Lung (tissue), 12 donors: ENCODE results near the gene ADGRF3. TPM values are rescaled to one million over a fixed set of nuclear protein-coding genes. Genes with fewer than 3 reads are reported as not detected.
"Not testable (repeated sequence)": the region's sequence is repeated elsewhere in the genome, so short reads cannot be mapped to it uniquely, and the experiment has no call there.

Source experiments
- ATAC-seq: fragments of 200-7000 bp; cut with Tn5 transposase; one replicate; pipeline ENCODE4 v1.9.1; 2020; ENCODE audit warnings: moderate number of reproducible peaks; ENCODE audit not compliant: insufficient read depth, low FRiP score
- DNase-seq, 3 donors: peaks; one replicate each; pipeline ENCODE4 v3.0.0-alpha.2; 2013 to 2017
- H3K27ac ChIP-seq, 2 donors: one replicate each; pipeline ENCODE4 v1.5.1; 2013; ENCODE audit warnings: mild to moderate bottlenecking in 2 of 2, moderate library complexity in 2 of 2, control low read depth in 1 of 2, inconsistent platforms in 1 of 2, low read depth in 1 of 2, low read length in 1 of 2
- H3K27me3 ChIP-seq, 3 donors: one replicate each; pipeline ENCODE4 v1.5.1; 2013; ENCODE audit warnings: low read length in 2 of 3; ENCODE audit not compliant: control insufficient read depth in 3 of 3, insufficient read depth in 3 of 3
- H3K36me3 ChIP-seq, 4 donors: one replicate each; pipeline ENCODE4 v1.5.1; 2013; ENCODE audit warnings: low read length in 4 of 4, mild to moderate bottlenecking in 1 of 4, moderate library complexity in 1 of 4; ENCODE audit not compliant: control insufficient read depth in 4 of 4, insufficient read depth in 4 of 4
- H3K4me1 ChIP-seq, 5 donors: one replicate each; pipeline ENCODE4 v1.5.1; 2013; ENCODE audit warnings: low read length in 5 of 5, mild to moderate bottlenecking in 2 of 5, moderate library complexity in 1 of 5; ENCODE audit not compliant: control insufficient read depth in 5 of 5, insufficient read depth in 5 of 5
- H3K4me3 ChIP-seq: one replicate; pipeline ENCODE4 v1.5.1; 2013; ENCODE audit warnings: mild to moderate bottlenecking, control low read depth, moderate library complexity
- H3K9ac ChIP-seq, 2 donors: one replicate each; pipeline ENCODE4 v1.5.1; 2013; ENCODE audit warnings: low read length in 2 of 2, control low read depth in 1 of 2; ENCODE audit not compliant: insufficient read depth in 1 of 2
- H3K9me3 ChIP-seq, 4 donors: one replicate each; pipeline ENCODE4 v1.5.1; 2013; ENCODE audit warnings: low read length in 3 of 4, mild to moderate bottlenecking in 1 of 4, moderate library complexity in 1 of 4; ENCODE audit not compliant: control insufficient read depth in 4 of 4, insufficient read depth in 3 of 4
- WGBS, 2 donors: extraction: QIAGEN DNeasy Blood & Tissue Kit; methylation state at CpG; one replicate each; pipeline ENCODE4 v1.1.7; 2013; 5-methylcytosine and 5-hydroxymethylcytosine counted together
- polyA plus RNA-seq, 2 donors: library from polyadenylated mRNA; stranded (reverse); fragments of 200-250 nt; gene quantifications; one replicate each; pipeline ENCODE4 v1.2.1, GENCODE V29; 2013
- total RNA-seq, 2 donors: library from RNA; depleted of rRNA in 1 of 2; stranded (reverse); fragments of >200 nt in 1 of 2; gene quantifications; one replicate each; pipeline ENCODE4 v1.2.1, GENCODE V29; 2014 to 2021
- TF ChIP-seq, protein P1 (sequence below): IDR thresholded peaks from 2 replicates; pipeline ENCODE4 v1.5.1; 2012; ENCODE audit warnings: mild to moderate bottlenecking; ENCODE audit errors: control extremely low read depth, extremely low read depth
- donor health status: control.
- donor health status: control.
- donor health status: Bipolar disorder and iron deficiency.
- donor health status: healthy.
- donor health status: DM: yes; HTN: yes; CAD: no.

The ADGRF3 gene
- total and polyA plus RNA-seq, 4 donors: 0.10 to 3.9 (median 0.24) TPM

- TF ChIP-seq, protein P1, sequence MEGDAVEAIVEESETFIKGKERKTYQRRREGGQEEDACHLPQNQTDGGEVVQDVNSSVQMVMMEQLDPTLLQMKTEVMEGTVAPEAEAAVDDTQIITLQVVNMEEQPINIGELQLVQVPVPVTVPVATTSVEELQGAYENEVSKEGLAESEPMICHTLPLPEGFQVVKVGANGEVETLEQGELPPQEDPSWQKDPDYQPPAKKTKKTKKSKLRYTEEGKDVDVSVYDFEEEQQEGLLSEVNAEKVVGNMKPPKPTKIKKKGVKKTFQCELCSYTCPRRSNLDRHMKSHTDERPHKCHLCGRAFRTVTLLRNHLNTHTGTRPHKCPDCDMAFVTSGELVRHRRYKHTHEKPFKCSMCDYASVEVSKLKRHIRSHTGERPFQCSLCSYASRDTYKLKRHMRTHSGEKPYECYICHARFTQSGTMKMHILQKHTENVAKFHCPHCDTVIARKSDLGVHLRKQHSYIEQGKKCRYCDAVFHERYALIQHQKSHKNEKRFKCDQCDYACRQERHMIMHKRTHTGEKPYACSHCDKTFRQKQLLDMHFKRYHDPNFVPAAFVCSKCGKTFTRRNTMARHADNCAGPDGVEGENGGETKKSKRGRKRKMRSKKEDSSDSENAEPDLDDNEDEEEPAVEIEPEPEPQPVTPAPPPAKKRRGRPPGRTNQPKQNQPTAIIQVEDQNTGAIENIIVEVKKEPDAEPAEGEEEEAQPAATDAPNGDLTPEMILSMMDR: no peak
- no peaks in the 10 kb centered on the region for H3K9me3 ChIP-seq
- peaks cover 0 to 5% (median under 1%) of the 10 kb centered on the region in 4 donors for H3K36me3 ChIP-seq
- ATAC-seq (no peak), DNase-seq (no peak)
- 83 to 93% methylated on average over 9 of the region's 9 CpGs for WGBS, 2 donors
- no peak overlapping the region for H3K27ac ChIP-seq
- H3K4me1 ChIP-seq: peaks cover 0 to 3% (median 0%) of the 10 kb centered on the region in 5 donors
- no peak overlapping the region for H3K9ac ChIP-seq
- H3K27me3 ChIP-seq: no peaks in the 10 kb centered on the region
- H3K4me3 ChIP-seq: no peak overlapping the region
Observed at GRCh38 chr2:26355038-26355995, 8.7 kb upstream of the ADGRF3 start.

DNA sequence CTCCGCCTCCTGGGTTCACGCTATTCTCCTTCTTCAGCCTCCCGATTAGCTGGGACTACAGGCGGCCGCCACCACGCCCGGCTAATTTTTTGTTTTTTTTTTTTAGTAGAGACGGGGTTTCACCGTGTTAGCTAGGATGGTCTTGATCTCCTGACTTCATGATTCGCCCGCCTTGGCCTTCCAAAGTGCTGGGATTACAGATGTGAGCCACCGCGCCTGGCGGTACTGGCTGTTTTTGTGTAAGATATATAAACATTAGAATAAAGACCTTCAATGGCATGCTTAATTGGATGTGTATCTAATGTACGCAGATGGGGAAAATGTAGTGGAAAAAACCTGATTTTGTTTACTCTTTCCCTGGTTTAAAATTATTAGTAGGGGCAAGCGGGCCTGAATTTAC is 7.9 kb upstream of the ADGRF3 start:
- not testable (repeated sequence) for H3K9ac ChIP-seq, DNase-seq, ATAC-seq, H3K27ac ChIP-seq, H3K4me3 ChIP-seq, H3K4me1 ChIP-seq, H3K27me3 ChIP-seq, H3K36me3 ChIP-seq, H3K9me3 ChIP-seq
- WGBS, 2 donors: 97 to 98% methylated on average over 16 of the region's 16 CpGs

DNA sequence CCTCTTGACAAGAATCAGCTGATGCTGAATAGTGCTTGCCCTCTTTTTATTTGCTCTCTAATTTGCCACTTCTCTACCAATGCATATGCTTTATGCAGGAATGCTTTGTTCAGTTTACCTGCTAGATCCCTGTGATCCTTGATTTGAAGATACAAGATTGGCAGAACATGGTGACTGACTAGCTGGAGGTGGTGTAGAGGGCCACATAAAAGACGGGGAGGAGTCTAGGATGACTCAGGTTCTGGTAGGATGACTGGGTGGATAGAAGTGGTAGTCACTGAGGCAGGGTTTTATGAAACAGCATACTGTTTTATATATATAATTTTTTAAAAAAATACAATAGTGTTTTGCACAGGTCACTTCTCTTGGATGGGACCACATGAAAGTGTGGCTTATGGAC is 6.3 kb upstream of the ADGRF3 start:
- no peak for ATAC-seq
- Histone ChIP-seq H3K27ac (no peak overlapping the region), H3K4me3 (no peak overlapping the region), H3K9me3 (no peaks in the 10 kb centered on the region), H3K4me1 (peaks cover 0 to 7% (median 0%) of the 10 kb centered on the region in 5 donors), H3K27me3 (no peaks in the 10 kb centered on the region), H3K36me3 (peaks cover 0 to 5% (median 1%) of the 10 kb centered on the region in 4 donors), H3K9ac (no peak overlapping the region)
- TF ChIP-seq, protein P1: no peak
- no peak for DNase-seq
- WGBS, 2 donors: 87 to 90% methylated on average over 1 of the region's 1 CpG

- H3K9me3 ChIP-seq: no peaks in the 10 kb centered on the region
- TF ChIP-seq, protein P1: no peak
- peaks cover 0 to 18% (median 6%) of the 10 kb centered on the region in 5 donors for H3K4me1 ChIP-seq
- 96 to 98% methylated on average over 10 of the region's 10 CpGs for WGBS, 2 donors
- ATAC-seq: no peak
- DNase-seq: no peak
- H3K4me3 ChIP-seq: no peak overlapping the region
- no peaks in the 10 kb centered on the region for H3K27me3 ChIP-seq
- H3K27ac ChIP-seq: no peak overlapping the region
- H3K36me3 ChIP-seq: peaks cover 0 to 2% (median 0%) of the 10 kb centered on the region in 4 donors
- H3K9ac ChIP-seq: no peak overlapping the region
Observed at GRCh38 chr2:26351375-26352090, 4.9 kb upstream of the ADGRF3 start.
